NOMO-1 treated with DMSO at 0.1 percent for 48 hours (cell line): Measurements from ENCODE around the gene ADGRD1.

Experiments
- DNase-seq: peaks from one replicate; lab custom pipeline; 2025; ENCODE audit not compliant: unreplicated experiment; lab: John Stamatoyannopoulos, UW

Gene ADGRD1

DNA sequence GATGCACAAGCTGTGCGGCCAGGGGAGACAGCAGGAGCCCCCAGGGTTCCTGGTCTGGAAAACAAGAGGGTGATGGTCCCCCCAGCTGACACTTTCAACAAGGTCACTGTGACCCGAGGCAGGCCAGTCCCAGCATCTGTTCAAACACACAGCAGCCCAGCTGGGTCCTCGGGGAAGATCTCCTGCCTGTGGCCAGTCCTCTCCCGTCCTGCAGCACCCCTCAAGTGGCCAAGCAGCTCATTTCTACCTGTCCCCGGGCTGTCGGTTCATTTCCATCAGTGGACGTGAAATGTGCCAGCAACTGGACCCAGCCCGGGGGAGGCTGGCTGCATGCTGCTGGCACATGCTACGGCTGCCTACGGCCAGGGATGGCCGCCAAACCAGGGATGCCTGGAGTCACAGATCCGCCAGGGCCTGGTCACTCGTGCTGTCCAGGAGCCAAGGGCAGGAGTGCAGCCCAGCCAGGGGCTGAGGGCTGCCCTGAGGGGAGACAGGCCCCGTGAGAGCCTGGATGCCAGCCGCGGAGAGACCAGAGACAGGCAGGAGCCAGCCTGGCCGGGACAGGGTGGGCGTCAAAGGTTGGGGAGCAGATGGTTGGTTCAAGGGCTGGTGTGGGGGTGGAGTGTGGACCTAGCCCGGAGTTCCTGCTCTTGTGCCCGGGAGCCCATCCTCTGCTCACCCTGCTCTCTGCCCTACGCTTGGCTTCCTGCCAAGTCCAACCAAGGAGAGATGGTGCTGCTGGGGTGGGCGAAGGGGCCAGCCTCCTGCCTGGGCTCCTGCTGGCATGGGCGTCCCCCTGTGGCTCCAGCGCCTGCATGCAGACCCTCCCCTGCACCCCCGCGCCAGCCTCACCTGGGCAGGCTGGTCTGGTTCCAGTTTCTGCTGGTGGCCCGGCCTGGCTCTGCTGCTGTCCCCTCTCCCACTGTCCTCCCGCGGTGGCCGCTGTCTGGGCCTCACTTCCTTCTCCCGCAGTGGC is 143.8 kb downstream of the ADGRD1 start:
- no peak for DNase-seq

DNA sequence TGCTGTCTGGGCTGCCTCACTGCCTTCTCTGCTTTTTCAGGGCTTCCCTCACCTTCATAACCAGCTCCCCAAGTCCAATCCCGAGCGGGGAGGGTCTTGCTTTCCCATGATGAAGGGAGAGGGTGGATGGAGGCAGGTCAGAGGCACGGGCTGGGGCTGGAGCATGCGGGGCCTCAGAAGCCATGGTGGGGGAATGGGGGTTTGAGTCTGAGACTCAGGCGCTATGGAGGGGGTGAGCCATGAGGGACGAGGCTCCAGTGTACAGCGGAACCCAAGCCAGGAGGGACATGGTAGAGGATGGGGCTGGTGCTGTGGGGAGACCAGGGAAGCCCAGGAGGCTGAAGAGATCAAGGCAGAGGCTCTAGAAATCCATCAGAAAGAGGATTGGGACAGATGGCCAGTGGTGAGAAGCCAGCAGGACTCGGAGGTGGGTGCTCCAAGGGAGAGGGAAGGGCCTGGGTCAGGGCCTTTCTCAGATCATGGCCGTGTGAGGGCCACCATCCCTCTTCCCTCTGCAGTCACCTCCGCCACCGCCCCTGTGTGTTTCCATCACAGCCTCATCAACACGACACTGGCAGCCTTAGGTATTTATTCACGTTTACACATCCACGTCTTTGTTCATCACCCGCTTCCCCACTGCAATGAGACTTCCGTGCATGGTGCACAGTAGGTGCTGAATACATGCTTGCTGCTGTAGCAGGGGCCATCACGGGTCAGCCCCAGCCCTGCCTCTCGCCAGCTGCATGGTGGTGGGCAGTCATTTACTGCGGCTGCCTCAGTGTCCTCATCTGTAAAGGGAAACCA is 144.7 kb downstream of the ADGRD1 start:
- no peak for DNase-seq

DNA sequence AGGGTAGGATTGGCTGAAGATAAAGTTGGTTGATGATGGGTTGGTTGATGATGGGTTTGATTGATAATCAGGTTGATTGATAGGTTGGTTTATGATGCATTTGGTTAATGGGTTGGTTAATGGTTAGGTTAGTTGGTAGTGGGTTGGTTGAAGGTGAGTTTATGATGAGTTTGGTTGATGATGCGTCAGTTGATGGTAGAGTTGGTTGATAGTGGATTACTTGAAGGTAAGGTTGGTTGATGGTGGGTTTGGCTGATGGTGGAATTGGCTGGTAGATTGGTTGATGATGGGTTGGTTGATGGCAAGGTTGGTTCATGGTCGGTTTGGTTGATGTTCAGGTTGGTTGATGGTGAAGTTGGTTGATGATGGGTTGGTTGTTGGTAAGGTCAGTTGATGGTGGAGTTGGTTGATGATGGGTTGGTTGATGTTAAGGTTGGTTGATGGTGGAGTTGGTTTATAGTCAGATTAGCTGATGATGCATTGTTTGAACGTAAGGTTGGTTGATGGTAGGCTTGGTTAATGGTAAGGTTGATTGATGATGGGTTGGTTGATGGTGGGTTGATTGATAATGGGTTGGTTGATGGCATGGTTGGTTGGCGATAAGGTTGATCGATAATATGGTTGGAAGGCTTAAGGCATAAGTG is 146.4 kb downstream of the ADGRD1 start:
- DNase-seq: no peak

DNA sequence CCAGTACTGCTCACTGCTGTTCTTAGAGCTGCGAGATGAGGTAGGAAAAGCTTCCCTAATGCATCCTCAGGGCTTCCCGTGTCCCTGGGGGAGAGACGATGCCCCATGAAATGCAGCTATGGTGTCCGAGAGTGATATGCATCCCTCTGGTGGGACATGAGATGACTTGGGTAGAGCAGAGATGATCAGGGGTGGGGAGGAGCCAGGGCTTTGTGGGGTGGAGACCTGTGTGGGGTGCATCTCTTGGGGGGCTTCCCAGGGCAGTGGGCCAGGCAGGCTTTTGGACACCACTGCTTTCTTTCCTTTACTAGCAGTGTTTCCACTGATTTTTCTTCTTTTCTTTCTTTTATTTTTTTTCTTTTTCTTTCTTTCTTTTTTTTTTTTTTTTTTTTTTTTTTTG is 147.3 kb downstream of the ADGRD1 start:
- DNase-seq: no peak

DNA sequence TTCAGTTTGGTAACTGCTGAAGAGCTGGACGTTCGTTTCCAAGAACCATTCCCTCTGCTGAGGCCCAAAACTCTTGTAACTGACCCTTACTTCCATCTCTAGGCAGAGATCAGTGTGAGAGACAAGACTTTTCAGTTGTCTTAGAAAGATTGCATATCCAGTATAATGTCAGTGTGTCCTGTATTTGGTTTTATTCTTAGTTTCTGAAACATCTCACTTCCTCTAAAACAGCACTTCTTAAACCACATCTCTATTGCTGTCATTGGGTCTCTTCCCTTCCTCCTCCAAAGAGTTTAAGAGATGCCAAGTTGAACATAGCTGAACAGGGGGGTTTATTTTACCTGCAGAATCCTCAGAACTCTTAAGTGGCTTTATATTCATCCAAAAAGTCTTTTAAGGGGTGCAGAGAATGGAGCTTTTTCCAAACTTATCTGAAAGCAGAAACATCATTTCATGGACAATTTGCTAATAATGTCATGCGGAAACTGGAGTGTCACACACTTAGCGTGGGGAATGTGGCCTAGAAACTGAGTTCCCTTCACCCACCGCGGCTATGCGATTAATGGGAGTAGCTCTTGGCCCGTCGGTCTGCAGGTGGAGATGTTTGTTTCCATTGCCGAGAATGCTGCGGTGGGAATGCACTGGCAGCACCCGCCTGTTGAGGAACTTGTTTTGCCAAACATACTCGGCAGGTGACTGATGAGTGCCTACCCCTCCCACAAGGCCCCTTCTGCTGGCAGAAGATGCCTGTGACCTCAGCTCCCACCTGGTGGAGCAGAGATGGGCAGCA is 148.2 kb downstream of the ADGRD1 start:
- DNase-seq: peak; percentile 92

DNA sequence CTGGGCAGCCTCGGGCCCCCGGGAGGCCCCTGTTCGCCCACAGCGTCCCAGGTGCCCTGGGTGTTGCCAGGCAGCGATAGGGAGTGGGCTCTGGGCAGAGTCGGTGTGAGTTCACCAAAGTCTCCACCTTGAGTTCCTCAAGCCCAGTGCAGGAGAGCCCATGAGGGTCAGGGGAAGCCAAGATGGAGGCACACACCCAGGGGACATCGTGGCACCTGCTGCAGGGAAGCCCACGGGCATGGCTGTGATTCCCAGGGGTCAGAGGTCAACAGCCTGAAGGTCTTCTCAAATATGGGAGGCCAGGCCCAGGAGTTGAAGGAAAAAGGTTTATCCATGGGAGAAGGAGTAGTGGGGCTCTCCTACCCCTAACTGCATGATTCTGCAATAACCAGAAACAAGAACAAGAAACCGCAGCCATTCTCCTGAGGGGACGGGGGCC is 148.8 kb downstream of the ADGRD1 start:
- peak; percentile 5 for DNase-seq

DNA sequence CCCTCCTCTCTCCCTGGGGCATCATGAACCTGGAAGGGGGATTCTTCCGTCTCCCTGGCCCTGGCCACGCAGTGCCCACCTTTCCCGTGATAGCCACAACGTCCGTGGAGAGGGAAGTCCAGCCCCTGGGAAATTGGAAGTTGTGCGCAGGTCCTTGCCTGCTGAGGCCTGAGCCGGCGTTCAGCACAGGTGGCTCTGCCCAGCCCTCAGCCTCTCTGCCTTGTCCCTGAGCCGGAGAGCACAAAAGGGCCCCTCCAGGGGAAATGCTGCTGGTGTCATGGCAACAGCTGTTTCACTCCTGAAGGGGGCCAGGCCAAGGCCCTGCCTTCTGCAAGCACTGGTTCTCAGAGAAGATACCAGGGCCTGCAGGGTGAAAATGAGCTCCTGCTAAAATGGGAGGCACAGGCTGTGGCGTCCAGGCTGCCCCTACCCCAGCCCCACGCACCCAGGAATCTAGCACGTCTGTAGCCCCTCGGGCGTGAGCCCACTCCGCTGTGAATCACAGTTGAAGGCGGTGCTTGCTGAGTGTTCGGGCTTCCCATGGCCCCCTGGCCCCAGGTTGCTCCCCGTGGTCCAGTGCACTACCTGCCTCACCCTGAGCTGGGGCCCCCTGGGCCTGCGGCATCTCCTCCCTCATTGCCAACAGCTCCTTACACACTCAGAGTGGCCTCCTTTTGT is 149.4 kb downstream of the ADGRD1 start:
- DNase-seq: peak; percentile 9

DNA sequence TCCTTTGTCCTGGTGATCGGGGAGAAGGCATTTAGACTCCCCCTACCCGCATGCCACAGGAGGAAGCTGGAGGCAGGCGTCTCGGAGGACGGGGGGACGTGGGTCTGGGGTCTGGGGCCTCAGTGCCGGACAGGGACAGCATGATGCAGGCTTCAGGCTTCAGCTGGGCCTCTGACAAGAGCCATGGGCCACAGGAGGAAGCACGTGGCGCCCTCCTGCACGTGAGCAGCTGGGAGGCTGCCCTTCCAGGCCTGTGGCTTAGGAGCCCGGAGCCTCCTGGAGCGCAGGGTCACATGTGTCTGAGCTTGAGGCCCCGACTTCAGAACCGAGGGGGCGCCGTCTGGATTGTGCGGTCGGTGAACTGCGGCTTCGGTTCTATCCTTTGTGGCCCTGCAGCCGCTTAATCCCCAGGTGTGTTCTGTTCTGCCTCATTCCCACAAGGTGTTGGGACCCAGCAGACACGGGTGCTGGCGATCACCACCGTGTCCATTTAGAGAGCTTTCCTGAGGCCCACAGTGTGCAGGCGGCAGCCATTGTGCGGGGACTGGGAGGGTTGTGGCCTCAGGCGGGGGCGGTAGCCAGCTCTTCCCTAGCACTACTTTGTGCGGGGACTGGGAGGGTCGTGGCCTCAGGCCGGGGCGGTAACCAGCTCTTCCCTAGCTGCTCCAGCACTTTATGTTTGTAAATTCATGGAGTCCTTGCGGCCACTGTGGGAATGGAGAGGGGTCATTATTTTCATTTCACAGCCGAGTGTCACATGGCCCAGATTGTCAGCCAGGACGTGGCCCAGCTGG is 150.2 kb downstream of the ADGRD1 start:
- no peak for DNase-seq

DNA sequence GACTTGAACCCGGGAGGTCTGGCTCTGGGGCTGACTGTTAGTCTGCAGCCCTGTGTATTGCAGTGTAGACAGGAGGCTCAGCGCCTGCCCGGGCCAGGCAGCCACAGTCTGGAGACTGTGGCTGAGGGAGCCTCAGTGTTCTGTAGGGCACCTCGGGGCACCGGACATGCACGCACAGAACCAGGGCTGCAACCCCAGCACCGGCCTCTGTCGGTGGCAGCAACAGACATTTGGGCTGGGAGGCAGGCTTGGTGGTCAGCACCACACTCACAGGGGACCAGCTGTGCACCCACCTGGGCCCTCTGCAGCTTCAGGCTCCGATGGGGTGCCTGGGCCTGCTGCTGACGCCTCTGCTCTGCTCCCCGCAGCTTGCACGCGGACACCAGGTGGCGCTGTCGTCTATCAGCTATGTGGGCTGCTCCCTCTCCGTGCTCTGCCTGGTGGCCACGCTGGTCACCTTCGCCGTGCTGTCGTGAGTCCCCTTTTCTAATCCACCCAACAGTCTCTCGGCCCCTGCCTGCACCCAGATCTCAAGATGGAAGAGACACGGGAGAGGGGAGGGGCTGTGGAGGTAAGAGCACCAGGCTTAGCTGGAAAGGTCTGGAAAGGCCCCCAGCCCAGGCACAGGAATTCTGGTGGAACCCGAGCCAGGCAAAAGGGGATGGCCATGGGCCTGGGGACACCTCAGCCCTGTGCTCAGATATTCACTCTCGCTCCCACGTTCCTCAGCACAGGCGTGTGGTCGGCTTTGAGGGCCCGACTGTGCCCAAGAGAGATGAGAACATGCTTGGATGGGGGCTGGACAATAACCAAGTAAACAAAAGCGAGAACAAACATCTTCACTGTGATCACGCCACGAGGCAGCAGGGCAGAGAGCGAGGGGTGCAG is 151.0 kb downstream of the ADGRD1 start:
- DNase-seq: peak; percentile 63

DNA sequence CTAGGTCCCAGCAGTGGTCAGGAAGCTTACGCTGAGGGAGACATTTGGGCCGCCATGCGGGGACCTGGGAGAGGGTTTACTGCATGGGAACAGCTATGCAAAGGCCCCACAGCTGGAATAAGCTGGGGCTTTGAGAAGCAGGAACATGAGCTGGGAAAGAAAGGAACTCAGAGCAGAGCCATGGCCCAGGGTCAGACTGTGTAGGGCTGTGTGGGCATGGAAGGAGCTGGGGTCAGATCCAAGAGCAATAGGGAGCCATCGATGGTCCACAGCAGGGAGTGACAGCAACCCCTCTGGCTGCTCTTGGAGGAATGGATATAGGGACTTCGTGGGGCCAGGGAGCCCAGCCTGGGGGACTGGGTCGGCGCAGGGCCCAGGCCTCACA is 151.6 kb downstream of the ADGRD1 start:
- no peak for DNase-seq

DNA sequence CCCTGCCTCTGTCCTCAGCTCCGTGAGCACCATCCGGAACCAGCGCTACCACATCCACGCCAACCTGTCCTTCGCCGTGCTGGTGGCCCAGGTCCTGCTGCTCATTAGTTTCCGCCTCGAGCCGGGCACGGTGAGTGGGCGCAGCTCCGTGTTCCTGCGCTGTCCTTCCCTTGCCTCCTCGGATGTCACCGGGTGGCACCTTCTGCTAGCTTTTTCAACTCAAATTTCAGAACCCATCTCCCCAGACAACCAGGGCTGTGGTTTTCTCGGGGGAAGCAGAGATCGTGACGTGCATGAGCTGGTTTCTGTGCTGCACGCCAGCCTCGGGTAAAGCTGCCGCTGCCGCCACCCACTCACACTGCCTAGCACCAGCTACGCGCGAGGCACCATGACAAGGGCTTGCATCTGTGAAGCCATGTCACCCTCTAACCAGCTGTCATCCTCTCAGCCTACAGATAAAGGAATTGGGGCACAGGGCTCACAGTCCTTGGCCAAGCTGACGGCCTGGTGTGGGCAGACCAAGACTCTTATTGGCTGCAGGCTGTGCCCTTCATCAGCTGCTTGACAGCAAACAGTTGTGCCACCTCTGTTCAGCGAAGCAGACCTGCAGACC is 152.1 kb downstream of the ADGRD1 start:
- no peak for DNase-seq

DNA sequence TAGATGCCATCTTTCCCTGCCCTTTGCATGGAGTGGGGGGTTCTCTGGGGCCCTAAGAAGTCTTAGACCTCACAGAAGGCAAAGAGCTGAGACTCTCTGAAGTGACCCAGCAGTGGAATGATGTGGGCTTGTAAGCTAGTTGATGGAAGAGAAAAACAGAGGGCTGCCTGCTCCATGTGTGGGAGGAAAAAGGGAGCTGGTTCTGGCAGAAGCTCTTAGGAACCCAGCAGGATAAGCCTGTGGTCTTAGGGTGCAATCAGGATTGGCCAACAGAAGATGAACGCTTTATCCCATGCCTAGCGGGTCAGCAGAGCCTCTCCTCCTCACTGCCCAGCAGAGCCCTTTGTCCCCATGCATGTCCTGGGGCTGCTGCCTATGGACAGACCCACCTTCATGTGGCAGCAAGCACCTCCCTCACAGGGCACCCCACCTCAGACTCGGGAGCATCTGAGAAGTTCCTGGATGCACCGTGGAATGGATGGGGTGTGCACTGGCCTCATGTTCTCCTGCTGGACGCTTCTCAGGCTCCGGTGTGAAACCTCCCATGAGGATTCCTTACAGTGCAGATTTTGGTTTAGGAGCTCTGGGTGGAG is 152.7 kb downstream of the ADGRD1 start:
- DNase-seq: no peak

DNA sequence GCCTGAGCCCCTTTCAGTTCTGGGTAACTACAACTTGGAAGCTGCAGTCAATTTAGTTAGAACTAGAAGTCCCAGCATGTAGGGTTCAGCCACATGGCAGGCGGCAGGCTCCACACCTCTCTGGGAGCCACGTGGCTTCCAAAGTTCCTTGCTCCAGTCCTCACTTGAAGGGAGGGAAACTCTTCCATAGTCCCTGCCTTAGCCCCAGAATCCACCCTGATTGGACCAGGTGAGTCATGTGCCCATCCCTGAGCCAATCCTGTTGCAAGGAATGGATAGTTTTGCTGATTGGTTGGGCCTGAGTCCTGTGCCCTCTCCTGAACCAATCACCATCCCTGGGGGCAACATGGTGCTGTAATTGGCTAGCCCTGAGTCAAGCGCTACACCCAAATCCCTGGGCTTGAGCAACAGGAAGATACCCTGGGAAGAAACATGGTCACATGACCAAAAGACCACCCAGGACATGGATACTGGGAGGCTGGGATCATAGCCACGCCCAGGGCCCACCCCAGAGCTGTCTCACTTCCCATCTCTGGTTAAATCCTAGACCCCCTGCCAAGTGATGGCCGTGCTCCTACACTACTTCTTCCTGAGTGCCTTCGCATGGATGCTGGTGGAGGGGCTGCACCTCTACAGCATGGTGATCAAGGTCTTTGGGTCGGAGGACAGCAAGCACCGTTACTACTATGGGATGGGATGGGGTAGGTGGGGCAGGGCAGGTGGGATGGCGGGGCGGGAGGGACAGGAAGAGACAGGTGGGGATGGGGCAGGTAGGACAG is 154.7 kb downstream of the ADGRD1 start:
- no peak for DNase-seq

DNA sequence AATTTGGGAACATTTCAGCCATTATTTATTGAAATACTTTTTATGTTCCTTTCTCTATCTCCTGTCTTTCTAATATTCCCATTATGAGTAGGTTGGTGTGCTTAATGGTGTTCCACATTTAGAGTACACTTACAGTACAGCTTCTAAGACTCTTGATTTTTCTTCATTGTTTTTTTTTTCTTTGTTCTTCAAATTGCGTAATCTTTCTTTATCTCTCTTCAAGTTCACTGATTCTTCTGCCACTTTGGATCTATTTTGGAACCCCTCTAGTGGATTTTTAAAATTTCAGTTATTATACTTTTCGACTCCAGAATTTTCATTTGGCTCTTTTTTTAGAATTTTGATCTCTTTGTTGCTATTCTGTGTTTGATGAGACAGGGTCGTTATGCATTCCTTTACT is 157.7 kb downstream of the ADGRD1 start:
- DNase-seq: no peak

DNA sequence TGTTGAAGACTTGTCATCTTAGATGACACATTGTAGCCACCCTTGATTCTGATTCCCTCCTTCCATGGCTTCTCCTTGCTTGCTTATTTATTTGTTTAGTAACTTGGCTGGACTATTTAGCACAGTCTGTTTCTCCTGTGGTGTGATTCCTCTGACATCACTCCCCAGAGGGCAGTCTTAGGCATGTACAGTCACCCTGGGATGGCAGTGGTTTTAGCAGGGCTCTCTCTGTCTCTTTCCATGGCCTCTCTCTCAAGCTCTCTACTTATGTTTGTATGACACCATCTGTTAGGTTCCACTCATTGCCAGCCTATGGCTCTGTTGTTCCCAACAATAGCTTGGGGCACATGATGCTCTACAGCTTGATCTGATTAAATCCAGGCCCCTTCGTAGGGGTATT is 158.3 kb downstream of the ADGRD1 start:
- no peak for DNase-seq

DNA sequence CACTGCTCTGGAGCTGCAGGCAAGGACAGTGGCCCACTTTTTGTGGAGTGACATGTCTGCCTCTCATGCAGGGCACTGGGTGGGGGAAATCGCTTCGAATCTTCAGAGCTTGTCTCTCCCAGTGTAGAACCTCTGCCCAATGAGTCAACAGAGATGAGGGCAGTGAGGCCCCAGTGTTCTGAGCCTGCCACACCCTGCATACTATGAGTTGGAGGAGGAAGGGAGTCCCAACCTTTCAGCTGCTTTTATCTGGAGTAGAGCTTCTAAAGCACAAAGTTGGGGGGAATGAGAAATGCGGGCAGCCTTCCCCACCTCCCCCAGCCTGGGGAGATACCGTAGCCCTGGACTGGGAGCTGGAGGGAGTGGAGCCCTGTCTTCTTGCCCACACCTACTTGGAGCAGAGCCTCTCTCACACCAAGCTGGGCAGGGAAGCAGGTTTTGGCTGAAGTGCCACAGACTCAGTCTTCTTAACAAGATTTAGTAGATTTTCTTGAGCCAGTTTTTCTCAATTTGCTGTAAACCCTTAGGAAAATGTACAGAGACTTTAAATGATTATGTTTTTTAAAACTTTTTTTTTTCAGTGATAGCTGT is 159.1 kb downstream of the ADGRD1 start:
- DNase-seq: no peak
